GM12878 (cell line): Measurements from ENCODE around the gene DIPK1A.

Experiments
- HCFC1 ChIP-seq: fragments of 150-350 bp; IDR thresholded peaks from 2 replicates; pipeline ENCODE4 v1.6.1; 2014; ENCODE audit warnings: low read length
- POLR2AphosphoS2 ChIP-seq: IDR thresholded peaks from 2 replicates; pipeline ENCODE4 v1.6.1; 2011; ENCODE audit warnings: low read depth, mild to moderate bottlenecking, low read length, improper control_type of control experiment, moderate library complexity
- RUNX3 ChIP-seq: IDR thresholded peaks from 2 replicates; pipeline ENCODE4 v1.6.1; 2012; ENCODE audit warnings: low read length, inconsistent platforms
- ZBTB33 ChIP-seq: fragments of 450-650 bp; IDR thresholded peaks from 2 replicates; pipeline ENCODE4 v1.6.1; 2017; ENCODE audit warnings: mild to moderate bottlenecking
- ZBTB40 ChIP-seq: fragments of 450-650 bp; IDR thresholded peaks from 2 replicates; pipeline ENCODE4 v1.6.1; 2016; ENCODE audit warnings: mild to moderate bottlenecking, moderate library complexity, borderline replicate concordance

- TF ChIP-seq HCFC1 (0 out of 2 replicates have a peak, but pooled peaks have one; percentile 14), POLR2AphosphoS2 (no peak; the same call in 1 of the 2 replicates), ZBTB33 (no peak), ZBTB40 (no peak), RUNX3 (no peak)
These were observed at the start of gene DIPK1A for GRCh38 chr1:92961131-92961895.
